ENCODE measurements around the gene MYH6.

DNA sequence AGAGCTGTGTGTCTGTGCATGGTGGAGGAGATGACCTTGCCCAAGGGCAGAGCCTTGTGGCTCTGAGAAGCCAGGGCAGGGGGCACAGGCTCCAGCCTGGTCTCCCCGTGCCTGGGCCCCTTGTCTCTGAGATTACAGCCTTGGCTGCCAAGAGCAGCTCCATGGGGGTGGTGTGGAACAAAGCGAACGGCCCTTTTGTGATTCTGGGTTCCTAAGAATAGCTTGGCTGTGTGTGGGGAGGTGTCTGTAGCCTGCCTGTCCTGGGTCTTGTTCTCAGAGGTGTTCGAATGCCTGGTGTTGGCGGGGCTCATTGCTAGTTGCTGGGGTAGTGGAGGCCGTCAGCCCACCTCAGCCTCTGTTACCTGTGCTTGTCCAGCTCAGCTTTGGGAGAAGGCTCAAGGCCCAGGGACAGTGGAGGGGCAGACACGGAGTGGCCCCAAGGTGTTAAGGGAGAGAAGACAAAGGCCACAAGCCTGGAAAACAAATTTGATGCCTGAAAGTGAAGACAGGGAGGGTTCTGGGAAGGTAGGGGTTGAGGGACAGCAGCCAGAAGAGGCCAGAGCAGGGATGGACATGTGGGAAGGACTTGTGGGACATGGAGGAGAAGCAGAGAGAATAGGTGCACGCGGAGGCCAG lies 34.8 kb upstream of the MYH6 start:
- TF ChIP-seq, protein P1, sequence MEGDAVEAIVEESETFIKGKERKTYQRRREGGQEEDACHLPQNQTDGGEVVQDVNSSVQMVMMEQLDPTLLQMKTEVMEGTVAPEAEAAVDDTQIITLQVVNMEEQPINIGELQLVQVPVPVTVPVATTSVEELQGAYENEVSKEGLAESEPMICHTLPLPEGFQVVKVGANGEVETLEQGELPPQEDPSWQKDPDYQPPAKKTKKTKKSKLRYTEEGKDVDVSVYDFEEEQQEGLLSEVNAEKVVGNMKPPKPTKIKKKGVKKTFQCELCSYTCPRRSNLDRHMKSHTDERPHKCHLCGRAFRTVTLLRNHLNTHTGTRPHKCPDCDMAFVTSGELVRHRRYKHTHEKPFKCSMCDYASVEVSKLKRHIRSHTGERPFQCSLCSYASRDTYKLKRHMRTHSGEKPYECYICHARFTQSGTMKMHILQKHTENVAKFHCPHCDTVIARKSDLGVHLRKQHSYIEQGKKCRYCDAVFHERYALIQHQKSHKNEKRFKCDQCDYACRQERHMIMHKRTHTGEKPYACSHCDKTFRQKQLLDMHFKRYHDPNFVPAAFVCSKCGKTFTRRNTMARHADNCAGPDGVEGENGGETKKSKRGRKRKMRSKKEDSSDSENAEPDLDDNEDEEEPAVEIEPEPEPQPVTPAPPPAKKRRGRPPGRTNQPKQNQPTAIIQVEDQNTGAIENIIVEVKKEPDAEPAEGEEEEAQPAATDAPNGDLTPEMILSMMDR (IDR thresholded peaks at IDR 0.05): no peak
- no peak for TF ChIP-seq POLR2A (IDR thresholded peaks at IDR 0.05)
